GM18868 (cell line): Measurements from ENCODE around the gene CCDC61.

ENCODE experiments used
- ATAC-seq: cut with Tn5 transposase; IDR thresholded peaks from one replicate; pipeline ENCODE4 v1.9.1; 2021; ENCODE audit warnings: mild to moderate bottlenecking, moderate library complexity; ENCODE audit not compliant: unreplicated experiment

CCDC61 gene

GRCh38 chr19:45973553-45974338, 21.5 kb upstream of the CCDC61 start, which contains the start of gene NOVA2:
TSS of gene NOVA2 (minus strand) at chr19:45973865. CDS start at chr19:45973351, 514 bp downstream.
- ATAC-seq, result no peak

- ATAC-seq, result no peak
These were observed 19.8 kb upstream of the CCDC61 start for GRCh38 chr19:45975306-45976070.

DNA sequence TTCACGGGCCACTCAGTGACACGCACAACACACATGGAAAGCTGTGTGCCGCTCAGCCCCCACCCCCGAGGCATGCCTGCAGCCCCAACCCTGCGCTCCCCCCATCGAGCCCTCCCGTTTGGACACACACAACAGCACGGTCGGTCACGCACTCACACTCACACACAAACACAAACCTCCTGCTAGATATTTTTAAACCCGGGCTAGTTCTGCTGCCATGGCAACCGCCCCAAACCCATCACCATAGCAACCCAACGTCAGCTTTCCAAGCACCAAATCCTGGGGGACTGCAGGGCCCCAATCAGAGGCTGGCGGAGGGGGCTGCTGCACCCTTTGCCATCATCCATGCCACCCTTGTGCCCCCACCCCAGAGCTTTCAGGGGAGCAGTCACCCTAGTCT, 19.1 kb upstream of the CCDC61 start:
- ATAC-seq, result no peak

DNA sequence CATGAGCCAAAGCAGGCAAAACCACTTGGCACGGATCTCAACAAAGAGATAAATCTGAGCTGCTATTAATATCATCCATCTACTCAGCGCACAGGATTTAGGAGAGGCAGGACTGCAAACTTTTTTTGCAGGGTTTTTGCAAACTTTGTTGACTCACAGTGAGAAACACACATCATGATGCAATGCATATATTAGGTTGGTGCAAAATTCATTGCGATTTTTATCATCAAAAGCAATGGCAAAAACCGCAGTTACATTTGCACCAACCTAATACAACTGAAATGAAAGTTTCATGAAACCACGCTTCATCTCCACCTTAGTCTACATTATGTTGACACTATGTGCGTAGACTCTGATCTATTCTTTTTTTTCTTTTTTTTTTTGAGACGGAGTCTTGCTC, 17.1 kb upstream of the CCDC61 start:
- no peak for ATAC-seq

- no peak for ATAC-seq
These were observed 13.9 kb upstream of the CCDC61 start for GRCh38 chr19:45981350-45981749.

DNA sequence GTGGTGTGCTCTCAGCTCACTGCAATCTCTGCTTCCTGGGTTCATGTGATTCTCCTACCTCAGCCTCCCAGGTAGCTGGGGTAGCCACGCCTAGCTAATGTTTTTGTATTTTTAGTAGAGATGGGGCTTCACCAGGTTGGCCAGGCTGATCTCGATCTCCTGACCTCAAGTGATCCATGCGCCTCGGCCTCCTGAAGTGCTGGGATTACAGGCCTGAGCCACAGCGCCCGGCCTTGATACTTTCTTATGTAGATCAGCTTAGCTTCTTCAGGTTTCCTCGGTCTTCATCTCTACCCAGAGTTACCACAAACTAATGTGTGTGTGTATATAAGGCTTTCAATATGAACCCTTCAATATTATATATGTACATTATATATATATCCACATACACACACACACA, 9.9 kb upstream of the CCDC61 start:
- no peak for ATAC-seq

GRCh38 chr19:45990113-45990728, 5.0 kb upstream of the CCDC61 start:
- no peak for ATAC-seq

- no peak for ATAC-seq
These were observed 740 bp upstream of the CCDC61 start for GRCh38 chr19:45994456-45994997.

DNA sequence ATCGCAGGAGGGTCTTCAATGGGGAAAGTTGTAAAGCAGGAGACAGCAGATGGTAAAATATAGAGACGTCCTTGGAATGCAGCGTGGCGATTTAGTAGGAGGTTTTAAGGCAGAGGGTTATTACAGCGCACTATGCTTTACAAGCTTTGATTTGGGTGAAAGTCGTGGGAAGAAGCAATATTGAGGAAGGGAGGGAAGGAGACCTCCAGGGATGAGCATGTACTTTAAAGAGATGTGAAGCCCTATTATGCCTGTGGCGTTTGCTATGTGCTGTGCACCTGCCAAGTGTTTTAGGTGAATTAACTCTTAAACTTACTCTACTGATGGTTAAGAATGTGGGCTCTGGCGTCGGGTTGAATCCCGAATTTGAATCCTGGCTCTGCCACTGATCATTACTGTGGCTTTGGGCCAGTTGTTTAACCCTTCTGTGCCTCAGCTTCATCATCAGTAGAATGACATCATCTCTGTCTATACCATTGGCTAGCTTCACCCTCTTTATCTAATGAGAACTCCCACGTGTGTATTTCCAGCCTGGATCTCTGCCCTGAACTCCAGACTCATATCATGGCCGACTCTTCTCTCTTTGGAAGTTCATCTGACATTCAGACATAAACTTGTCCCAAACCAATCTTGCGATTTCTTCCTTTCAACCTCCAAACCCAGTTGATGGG, 583 bp downstream of the CCDC61 start:
- no peak for ATAC-seq

- ATAC-seq, result no peak
These were observed 1.7 kb downstream of the CCDC61 start for GRCh38 chr19:45996933-45997332.

GRCh38 chr19:45998834-45999233, 3.6 kb downstream of the CCDC61 start:
- no peak for ATAC-seq

- no peak for ATAC-seq
These were observed 4.4 kb downstream of the CCDC61 start for GRCh38 chr19:45999653-46000121.

DNA sequence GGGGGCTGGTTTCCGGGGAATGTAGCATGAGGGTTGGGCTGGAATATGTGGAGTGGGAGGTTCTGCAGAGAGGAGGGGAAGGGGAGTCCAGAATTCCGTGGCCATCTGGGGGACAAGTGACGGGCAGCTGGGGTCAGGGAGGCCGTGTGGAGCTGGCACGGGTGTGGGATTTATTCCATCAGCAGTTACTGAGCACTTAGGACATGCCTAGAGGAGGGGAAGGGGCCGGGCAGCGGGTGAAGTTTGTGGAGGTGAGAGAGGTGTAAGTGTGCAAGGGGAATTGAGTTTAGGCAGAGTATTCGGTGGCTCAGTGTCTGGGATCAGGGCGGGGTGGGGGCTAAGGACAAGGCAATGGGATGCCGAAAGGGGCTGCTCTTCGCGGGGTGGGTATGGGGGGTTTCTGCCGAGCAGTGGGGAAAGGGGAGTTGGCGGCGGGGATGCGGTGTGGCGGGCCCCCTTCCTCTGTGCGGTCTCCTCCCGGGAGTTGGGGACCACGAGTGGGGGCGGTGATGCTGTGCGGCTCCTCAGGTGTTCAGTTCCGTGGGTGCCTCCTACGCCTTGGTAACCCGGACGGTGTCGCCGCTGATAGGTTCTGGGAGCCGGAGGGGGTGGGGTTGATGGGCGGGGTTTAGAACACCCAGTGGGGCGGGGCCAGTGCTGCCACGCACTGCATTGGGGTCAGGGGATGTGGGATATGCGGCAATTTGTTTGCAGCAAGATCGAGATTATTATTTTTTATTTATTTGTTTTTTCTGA, 5.4 kb downstream of the CCDC61 start:
- no peak for ATAC-seq

DNA sequence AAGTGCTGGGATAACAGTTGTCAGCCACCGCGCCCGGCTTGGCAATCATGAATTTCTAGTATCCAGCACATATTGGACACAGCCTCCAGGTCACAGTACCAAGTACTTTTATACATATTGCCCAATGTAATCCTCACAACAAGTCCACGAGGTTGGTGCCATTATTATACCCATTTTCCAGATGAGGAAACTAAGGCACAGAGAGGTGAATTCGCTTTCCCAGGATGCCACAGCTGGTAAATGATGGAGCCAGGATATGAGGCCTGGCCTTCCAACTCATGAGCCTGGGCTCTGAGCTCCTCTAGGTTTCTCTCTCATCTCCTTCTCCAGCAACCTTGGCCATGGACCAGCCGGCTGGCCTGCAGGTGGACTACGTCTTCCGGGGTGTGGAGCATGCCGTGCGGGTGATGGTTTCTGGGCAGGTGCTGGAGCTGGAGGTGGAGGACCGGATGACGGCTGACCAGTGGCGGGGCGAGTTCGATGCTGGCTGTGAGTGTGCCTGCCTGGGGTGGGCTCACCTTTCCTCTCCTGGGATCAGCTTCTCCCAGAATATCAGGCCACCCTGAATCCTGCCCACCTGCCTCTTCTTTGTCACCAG, 7.5 kb downstream of the CCDC61 start:
- ATAC-seq, result no peak

GRCh38 chr19:46006411-46006810, 11.1 kb downstream of the CCDC61 start:
- no peak for ATAC-seq

GRCh38 chr19:46009530-46010510, 14.6 kb downstream of the CCDC61 start:
- no peak for ATAC-seq

DNA sequence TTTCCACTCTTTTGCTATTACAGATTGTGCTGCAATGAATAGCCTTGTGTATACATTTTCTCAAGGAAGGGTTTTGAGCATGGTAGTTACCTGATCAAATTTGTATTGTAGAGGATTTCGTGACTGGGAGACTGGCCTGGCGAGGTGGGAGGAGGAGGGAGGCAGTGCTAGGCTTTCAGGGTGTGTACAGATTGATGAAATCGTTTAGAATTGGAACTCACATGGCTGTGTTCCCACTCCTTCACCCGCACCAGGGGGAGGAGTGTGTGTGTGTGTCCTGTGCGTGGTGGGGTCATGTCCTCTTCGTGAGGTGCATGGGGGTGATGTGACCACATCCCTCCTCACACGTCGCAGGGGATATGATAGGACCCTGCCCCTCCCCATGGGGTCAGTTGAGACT, 19.3 kb downstream of the CCDC61 start:
- no peak for ATAC-seq

GRCh38 chr19:46014941-46015686, 19.8 kb downstream of the CCDC61 start:
- ATAC-seq, result no peak
